Mucosa of descending colon (tissue), 3 donors: Measurements from ENCODE around the gene ZNF500. TPM values are rescaled to one million over a fixed set of nuclear protein-coding genes. Genes with fewer than 3 reads are reported as not detected.

Source experiments
- ATAC-seq: fragments of 200-7000 bp; cut with Tn5 transposase; one replicate; pipeline ENCODE4 v1.9.1; 2020; ENCODE audit warnings: mild to moderate bottlenecking, moderate library complexity
- DNase-seq, 3 donors: peaks; one replicate each; pipeline ENCODE4 v3.0.0-alpha.2; 2020
- H3K36me3 ChIP-seq: fragments of 200-600 bp; one replicate; pipeline ENCODE4 v1.8.0; 2021; ENCODE audit warnings: low read depth, mild to moderate bottlenecking
- H3K4me1 ChIP-seq: fragments of 200-600 bp; one replicate; pipeline ENCODE4 v1.8.0; 2021; ENCODE audit warnings: low read depth, mild to moderate bottlenecking
- H3K4me3 ChIP-seq: fragments of 200-600 bp; one replicate; pipeline ENCODE4 v1.8.0; 2021; ENCODE audit warnings: mild to moderate bottlenecking
- H3K9me3 ChIP-seq: fragments of 200-600 bp; one replicate; pipeline ENCODE4 v1.8.0; 2021; ENCODE audit warnings: mild to moderate bottlenecking
- CTCF ChIP-seq: fragments of 200-600 bp; IDR thresholded peaks from one replicate; pipeline ENCODE4 v1.8.0; 2022; ENCODE audit warnings: antibody characterized with exemption, mild to moderate bottlenecking
- intact Hi-C, 2 donors: fragments of 100-400 bp; cut with DNase I in 1 of 2; cut with micrococcal nuclease in 1 of 2; formaldehyde crosslinking; loops; one replicate each; pipeline versions ENCODE4 v1.11.0 to v1.11.1; 2022; cut with DNase I, micrococcal nuclease
- total RNA-seq, 3 donors: library from RNA; stranded (reverse); fragmentation: NEBNext Ultra II Directional in 2 of 3; extraction: Animal tissue kit (Norgen Biotek cat#: 25700) in 2 of 3; gene quantifications; one replicate each; pipeline versions ENCODE4 v1.2.1 to v1.2.4, GENCODE V29; 2021 to 2023
- donor health status: DM: no; HTN: no; CAD: no; lungs with moderate emphysema.
- donor health status: DM: no; HTN: no; CAD: no.
- donor health status: DM: no; HTN: yes; CAD: no.

Gene ZNF500
- total RNA-seq, 3 donors from 2014 or later = 11.0 to 22.9 (median 18.8) TPM

- peaks cover 12% of the 10 kb centered on the region for H3K4me1 ChIP-seq
- no peak for TF ChIP-seq CTCF
- intact Hi-C loops = no loop called here
- H3K4me3 ChIP-seq = peak overlapping the region; percentile 92
- no peaks in the 10 kb centered on the region for H3K36me3 ChIP-seq
- ATAC-seq (peak; percentile 82), DNase-seq (peak; percentile 94 to 95 (median 95))
- no peaks in the 10 kb centered on the region for H3K9me3 ChIP-seq
Measured at GRCh38 chr16:4734730-4735535, 32.0 kb downstream of the ZNF500 start.

GRCh38 chr16:4734063-4734729 lies 32.8 kb downstream of the ZNF500 start, which contains the start of the genes ANKS3 and DNAAF8:
Gene ANKS3 (minus strand): TSS chr16:4734271. CDS start chr16:4730149, 4,122 bp downstream.
Gene DNAAF8 (plus strand): TSS chr16:4734537. CDS start chr16:4736515, 1,978 bp downstream.
- Histone ChIP-seq H3K36me3 (no peaks in the 10 kb centered on the region), H3K4me1 (peaks cover 12% of the 10 kb centered on the region), H3K9me3 (no peaks in the 10 kb centered on the region), H3K4me3 (peak within 1 kb of the TSS; percentile 92)
- ATAC-seq = peak; percentile 97
- peak; percentile 94 to 96 (median 94) for DNase-seq
- intact Hi-C loops = no loop called here
- TF ChIP-seq CTCF = no peak

- H3K4me1 ChIP-seq = peaks cover 12% of the 10 kb centered on the region
- TF ChIP-seq CTCF = no peak
- ATAC-seq = peak; percentile 1
- DNase-seq = peak in 1 of 3 donors; percentile 50
- intact Hi-C loops = no loop called here
- H3K4me3 ChIP-seq = peak overlapping the region; percentile 92
- H3K9me3 ChIP-seq = no peaks in the 10 kb centered on the region
- H3K36me3 ChIP-seq = no peaks in the 10 kb centered on the region
Measured at GRCh38 chr16:4733747-4734062, 33.3 kb downstream of the ZNF500 start.

GRCh38 chr16:4733211-4733742 lies 33.7 kb downstream of the ZNF500 start:
- DNase-seq (peak in 1 of 3 donors; percentile 18), ATAC-seq (no peak)
- Histone ChIP-seq H3K36me3 (no peaks in the 10 kb centered on the region), H3K4me1 (peaks cover 12% of the 10 kb centered on the region), H3K4me3 (peak overlapping the region; percentile 92), H3K9me3 (no peaks in the 10 kb centered on the region)
- TF ChIP-seq CTCF = no peak
- intact Hi-C loops = no loop called here

GRCh38 chr16:4729876-4730275 lies 37.1 kb downstream of the ZNF500 start:
- no peak for TF ChIP-seq CTCF
- no peak overlapping the region for H3K4me3 ChIP-seq
- no peak for ATAC-seq
- peak in 1 of 3 donors; percentile 43 for DNase-seq
- no peaks in the 10 kb centered on the region for H3K36me3 ChIP-seq
- H3K4me1 ChIP-seq = peaks cover 6% of the 10 kb centered on the region
- H3K9me3 ChIP-seq = no peaks in the 10 kb centered on the region
- intact Hi-C loops = no loop called here
